ENCODE results near the gene PLAAT2. TPM values are rescaled to one million over a fixed set of nuclear protein-coding genes. Genes with fewer than 3 reads are reported as not detected.

Gene PLAAT2
- total and polyA plus RNA-seq, 9 of the 15 experiments (the other 6 are each of a cell fraction or from before 2014, with no cell fraction given), result not detected

DNA sequence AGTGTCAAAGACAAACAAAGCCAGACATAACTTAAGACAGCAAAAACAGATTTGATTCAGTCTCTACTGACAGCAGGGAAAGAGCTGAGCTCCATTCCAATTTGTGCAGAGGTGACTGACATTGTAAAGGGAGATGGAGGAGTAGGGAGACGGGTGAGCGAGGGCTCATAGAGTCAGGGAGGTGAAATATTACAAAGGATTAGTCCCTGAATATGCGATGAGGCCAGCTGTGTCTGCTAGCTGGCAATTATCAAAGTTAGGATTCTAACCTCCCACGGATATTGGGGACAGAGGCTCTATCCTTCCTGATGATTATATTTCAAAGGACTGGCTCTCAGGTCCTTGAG is 8.3 kb downstream of the PLAAT2 start (continued):
- TF ChIP-seq, protein P1, sequence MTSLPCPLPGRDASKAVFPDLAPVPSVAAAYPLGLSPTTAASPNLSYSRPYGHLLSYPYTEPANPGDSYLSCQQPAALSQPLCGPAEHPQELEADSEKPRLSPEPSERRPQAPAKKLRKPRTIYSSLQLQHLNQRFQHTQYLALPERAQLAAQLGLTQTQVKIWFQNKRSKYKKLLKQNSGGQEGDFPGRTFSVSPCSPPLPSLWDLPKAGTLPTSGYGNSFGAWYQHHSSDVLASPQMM (CRISPR knock-in tag; IDR thresholded peaks at IDR 0.05), result no peak
- TF ChIP-seq, protein P2, sequence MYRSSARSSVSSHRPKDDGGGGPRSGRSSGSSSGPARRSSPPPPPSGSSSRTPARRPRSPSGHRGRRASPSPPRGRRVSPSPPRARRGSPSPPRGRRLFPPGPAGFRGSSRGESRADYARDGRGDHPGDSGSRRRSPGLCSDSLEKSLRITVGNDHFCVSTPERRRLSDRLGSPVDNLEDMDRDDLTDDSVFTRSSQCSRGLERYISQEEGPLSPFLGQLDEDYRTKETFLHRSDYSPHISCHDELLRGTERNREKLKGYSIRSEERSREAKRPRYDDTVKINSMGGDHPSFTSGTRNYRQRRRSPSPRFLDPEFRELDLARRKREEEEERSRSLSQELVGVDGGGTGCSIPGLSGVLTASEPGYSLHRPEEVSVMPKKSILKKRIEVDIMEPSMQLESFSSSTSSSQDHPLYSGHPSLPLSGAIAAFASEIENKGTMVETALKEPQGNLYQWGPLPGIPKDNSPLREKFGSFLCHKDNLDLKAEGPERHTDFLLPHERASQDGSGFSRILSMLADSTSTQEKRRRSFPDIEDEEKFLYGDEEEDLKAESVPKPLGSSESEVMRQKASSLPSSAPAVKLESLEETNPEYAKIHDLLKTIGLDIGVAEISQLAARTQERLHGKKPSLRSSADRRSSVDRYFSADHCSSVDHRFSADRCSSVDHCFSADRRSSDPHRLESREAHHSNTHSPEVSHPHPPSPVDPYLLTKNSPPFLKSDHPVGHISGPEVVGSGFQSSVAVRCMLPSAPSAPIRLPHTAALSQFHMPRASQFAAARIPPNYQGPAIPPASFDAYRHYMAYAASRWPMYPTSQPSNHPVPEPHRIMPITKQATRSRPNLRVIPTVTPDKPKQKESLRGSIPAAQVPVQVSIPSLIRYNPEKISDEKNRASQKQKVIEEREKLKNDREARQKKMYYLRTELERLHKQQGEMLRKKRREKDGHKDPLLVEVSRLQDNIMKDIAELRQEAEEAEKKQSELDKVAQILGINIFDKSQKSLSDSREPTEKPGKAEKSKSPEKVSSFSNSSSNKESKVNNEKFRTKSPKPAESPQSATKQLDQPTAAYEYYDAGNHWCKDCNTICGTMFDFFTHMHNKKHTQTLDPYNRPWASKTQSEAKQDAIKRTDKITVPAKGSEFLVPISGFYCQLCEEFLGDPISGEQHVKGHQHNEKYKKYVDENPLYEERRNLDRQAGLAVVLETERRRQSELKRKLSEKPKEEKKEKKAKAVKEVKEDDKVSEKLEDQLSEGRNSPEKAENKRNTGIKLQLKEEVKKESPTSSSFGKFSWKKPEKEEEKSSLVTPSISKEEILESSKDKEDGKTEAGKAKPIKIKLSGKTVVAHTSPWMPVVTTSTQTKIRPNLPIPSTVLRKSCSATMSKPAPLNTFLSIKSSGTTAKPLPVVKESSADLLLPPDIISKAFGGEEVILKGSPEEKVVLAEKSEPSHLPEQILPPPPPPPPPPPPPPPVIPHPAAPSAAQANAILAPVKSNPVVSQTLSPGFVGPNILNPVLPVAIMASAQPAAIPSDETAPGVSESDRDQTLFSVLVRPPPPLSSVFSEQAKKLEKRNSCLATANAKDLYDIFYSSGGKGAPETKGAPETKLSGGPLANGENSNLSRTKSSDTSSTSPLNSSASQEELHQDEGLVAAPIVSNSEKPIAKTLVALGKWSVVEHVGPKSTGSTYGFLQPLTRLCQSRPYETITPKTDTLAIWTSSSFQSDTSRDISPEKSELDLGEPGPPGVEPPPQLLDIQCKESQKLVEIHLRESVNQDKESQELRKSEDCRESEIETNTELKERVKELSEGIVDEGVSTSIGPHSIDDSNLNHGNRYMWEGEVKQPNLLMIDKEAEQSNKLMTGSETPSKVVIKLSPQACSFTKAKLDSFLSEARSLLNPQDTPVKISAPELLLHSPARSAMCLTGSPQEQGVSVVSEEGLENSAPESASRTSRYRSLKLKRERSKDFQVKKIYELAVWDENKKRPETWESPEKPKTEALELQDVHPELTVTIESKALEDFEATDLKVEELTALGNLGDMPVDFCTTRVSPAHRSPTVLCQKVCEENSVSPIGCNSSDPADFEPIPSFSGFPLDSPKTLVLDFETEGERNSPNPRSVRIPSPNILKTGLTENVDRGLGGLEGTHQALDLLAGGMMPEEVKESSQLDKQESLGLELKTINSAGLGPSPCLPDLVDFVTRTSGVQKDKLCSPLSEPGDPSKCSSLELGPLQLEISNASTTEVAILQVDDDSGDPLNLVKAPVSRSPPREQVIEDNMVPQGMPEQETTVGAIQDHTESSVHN (IDR thresholded peaks at IDR 0.05; ENCODE audit: borderline replicate concordance in 1 of 2, low read depth in 1 of 2), result no peak

Data from K562 (cell line).